Stimulated activated CD4-positive, alpha-beta T cell treated with anti-CD3 and anti-CD28 coated beads, Interleukin-15, amount 100 ng/mL, for 24 hours (primary cell): ENCODE measurements around the gene ERCC5.

Experiments
- DNase-seq: peaks from one replicate; pipeline ENCODE4 v3.0.0-alpha.2; 2020

Gene ERCC5

GRCh38 chr13:102897371-102898138, 51.7 kb downstream of the ERCC5 start:
- DNase-seq, result no peak

- no peak for DNase-seq
These were observed 54.4 kb downstream of the ERCC5 start for GRCh38 chr13:102900193-102900608.

GRCh38 chr13:102901056-102901455, 55.2 kb downstream of the ERCC5 start:
- no peak for DNase-seq

- DNase-seq, result no peak
These were observed 55.9 kb downstream of the ERCC5 start for GRCh38 chr13:102901615-102902305.

- DNase-seq, result no peak
These were observed 57.0 kb downstream of the ERCC5 start for GRCh38 chr13:102902789-102903347.

- DNase-seq, result no peak
These were observed 58.0 kb downstream of the ERCC5 start for GRCh38 chr13:102903659-102904407.

GRCh38 chr13:102904408-102904862, 58.6 kb downstream of the ERCC5 start:
- DNase-seq, result no peak

GRCh38 chr13:102905905-102906771, 60.3 kb downstream of the ERCC5 start:
- no peak for DNase-seq

- DNase-seq, result no peak
These were observed 61.4 kb downstream of the ERCC5 start for GRCh38 chr13:102907016-102907756.

GRCh38 chr13:102907886-102908515, 62.2 kb downstream of the ERCC5 start:
- DNase-seq, result no peak

- DNase-seq, result no peak
These were observed 64.1 kb downstream of the ERCC5 start for GRCh38 chr13:102909971-102910370.

GRCh38 chr13:102911336-102911735, 65.5 kb downstream of the ERCC5 start:
- no peak for DNase-seq

GRCh38 chr13:102912599-102912998, 66.8 kb downstream of the ERCC5 start:
- DNase-seq, result no peak

GRCh38 chr13:102913914-102914313, 68.1 kb downstream of the ERCC5 start:
- no peak for DNase-seq

GRCh38 chr13:102914339-102914930, 68.6 kb downstream of the ERCC5 start:
- DNase-seq, result no peak

GRCh38 chr13:102915393-102915930, 69.6 kb downstream of the ERCC5 start:
- no peak for DNase-seq

- no peak for DNase-seq
These were observed 71.2 kb downstream of the ERCC5 start for GRCh38 chr13:102917019-102917418.

GRCh38 chr13:102922184-102922583, 76.4 kb downstream of the ERCC5 start:
- DNase-seq, result no peak
